C4-2B (cell line): Measurements from ENCODE around the gene CIRBP.

Experiments
- CTCF ChIP-seq: fragments of 450-650 bp; conservative IDR thresholded peaks from 2 replicates; pipeline ENCODE4 v1.5.1; 2017; ENCODE audit warnings: mild to moderate bottlenecking
- ZFX ChIP-seq: fragments of 450-650 bp; IDR thresholded peaks from 2 replicates; pipeline ENCODE4 v1.6.1; 2017

GRCh38 chr19:1275260-1275975 lies 6.3 kb downstream of the CIRBP start, which contains the start of gene FAM174C:
- TF ChIP-seq CTCF = no peak
- TF ChIP-seq ZFX = peak; percentile 64; the same call in 1 of the 2 replicates
